Effector memory CD4-positive, alpha-beta T cell (primary cell): ENCODE measurements around the gene TUBB1.

Experiments
- DNase-seq, 3 donors: peaks; one replicate each; pipeline ENCODE4 v3.0.0-alpha.2; 2020
- H3K27ac ChIP-seq: 2 replicates; pipeline ENCODE4 v1.7.0; 2013; ENCODE audit warnings: mild to moderate bottlenecking, low read length, moderate library complexity; ENCODE audit not compliant: insufficient read depth, poor library complexity, severe bottlenecking
- H3K27me3 ChIP-seq: replicated peaks from 2 replicates; pipeline ENCODE4 v1.7.0; 2013; ENCODE audit warnings: mild to moderate bottlenecking, low read length; ENCODE audit not compliant: insufficient read depth, control insufficient read depth, poor library complexity, severe bottlenecking
- H3K36me3 ChIP-seq: 2 replicates; pipeline ENCODE4 v1.7.0; 2013; ENCODE audit warnings: mild to moderate bottlenecking, low read length, moderate library complexity; ENCODE audit not compliant: control insufficient read depth, insufficient read depth
- H3K4me1 ChIP-seq: 2 replicates; pipeline ENCODE4 v1.7.0; 2013; ENCODE audit warnings: low read length, mild to moderate bottlenecking; ENCODE audit not compliant: control insufficient read depth, insufficient read depth, poor library complexity, severe bottlenecking
- H3K4me3 ChIP-seq: 2 replicates; pipeline ENCODE4 v1.7.0; 2013; ENCODE audit warnings: low read length, low read depth, mild to moderate bottlenecking; ENCODE audit not compliant: insufficient read depth, poor library complexity, severe bottlenecking
- H3K9me3 ChIP-seq: 2 replicates; pipeline ENCODE4 v1.7.0; 2013; ENCODE audit warnings: mild to moderate bottlenecking, low read length, moderate library complexity; ENCODE audit not compliant: control insufficient read depth

The TUBB1 gene

DNA sequence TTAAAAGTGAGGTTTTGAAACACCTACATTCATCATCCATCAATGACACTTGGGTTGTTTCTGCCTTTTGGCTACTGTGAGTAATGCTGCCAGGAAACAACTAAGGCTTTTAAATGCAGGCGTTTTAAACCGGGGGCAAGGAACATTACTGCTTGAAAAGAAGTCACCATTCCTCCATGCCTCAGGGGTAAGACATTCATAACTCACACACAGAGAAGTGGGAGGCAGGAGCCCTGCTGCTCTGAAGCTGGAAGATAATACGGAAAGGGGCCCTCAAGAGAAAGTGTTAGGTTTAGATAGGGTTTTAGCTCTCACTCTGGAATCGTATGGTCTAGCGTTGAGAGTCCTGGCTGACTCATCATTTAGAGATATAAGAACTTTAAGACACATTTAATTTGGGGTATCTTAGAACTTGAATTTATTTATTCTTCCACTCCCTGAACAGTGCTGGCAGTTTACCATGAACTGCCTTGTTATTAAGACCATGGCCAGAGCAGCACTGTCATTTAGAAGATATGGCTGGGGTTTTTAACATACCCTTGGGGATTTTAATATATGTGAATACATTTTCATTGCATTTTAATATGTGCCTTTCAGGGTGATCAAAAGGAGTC, 1.8 kb downstream of the TUBB1 start:
- H3K27ac ChIP-seq: no peak overlapping the region

GRCh38 chr20:59022754-59023153, 3.5 kb downstream of the TUBB1 start:
- Histone ChIP-seq H3K4me3 (no peak overlapping the region), H3K27ac (no peak overlapping the region)

More for the DNA sequence above, 1.8 kb downstream of the TUBB1 start:
- H3K4me1 ChIP-seq: no peaks in the 10 kb centered on the region
- no peak overlapping the region for H3K4me3 ChIP-seq
- H3K9me3 ChIP-seq: no peaks in the 10 kb centered on the region
- H3K36me3 ChIP-seq: peaks cover 35% of the 10 kb centered on the region
- H3K27me3 ChIP-seq: no peaks in the 10 kb centered on the region
- no peak for DNase-seq

DNA sequence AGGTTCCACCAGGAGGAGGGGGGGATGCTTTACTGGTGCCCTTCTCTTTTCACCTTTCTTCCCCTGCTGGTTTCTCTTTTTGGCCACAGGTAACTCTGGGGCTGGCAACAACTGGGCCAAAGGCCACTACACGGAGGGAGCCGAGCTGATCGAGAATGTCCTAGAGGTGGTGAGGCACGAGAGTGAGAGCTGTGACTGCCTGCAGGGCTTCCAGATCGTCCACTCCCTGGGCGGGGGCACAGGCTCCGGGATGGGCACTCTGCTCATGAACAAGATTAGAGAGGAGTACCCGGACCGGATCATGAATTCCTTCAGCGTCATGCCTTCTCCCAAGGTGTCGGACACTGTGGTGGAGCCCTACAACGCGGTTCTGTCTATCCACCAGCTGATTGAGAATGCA, 4.4 kb downstream of the TUBB1 start:
- Histone ChIP-seq H3K4me3 (no peak overlapping the region), H3K27me3 (no peaks in the 10 kb centered on the region), H3K9me3 (no peaks in the 10 kb centered on the region), H3K36me3 (peaks cover 55% of the 10 kb centered on the region), H3K4me1 (peaks cover 2% of the 10 kb centered on the region), H3K27ac (no peak overlapping the region)
- no peak for DNase-seq

More at GRCh38 chr20:59022754-59023153, 3.5 kb downstream of the TUBB1 start:
- Histone ChIP-seq H3K4me1 (no peaks in the 10 kb centered on the region), H3K36me3 (peaks cover 51% of the 10 kb centered on the region), H3K9me3 (no peaks in the 10 kb centered on the region), H3K27me3 (no peaks in the 10 kb centered on the region)
- no peak for DNase-seq

- Histone ChIP-seq H3K27me3 (no peaks in the 10 kb centered on the region), H3K4me3 (no peak overlapping the region), H3K36me3 (peaks cover 56% of the 10 kb centered on the region), H3K4me1 (peaks cover 7% of the 10 kb centered on the region), H3K27ac (no peak overlapping the region), H3K9me3 (no peaks in the 10 kb centered on the region)
- no peak for DNase-seq
Observed at GRCh38 chr20:59024111-59024530, 4.9 kb downstream of the TUBB1 start.

DNA sequence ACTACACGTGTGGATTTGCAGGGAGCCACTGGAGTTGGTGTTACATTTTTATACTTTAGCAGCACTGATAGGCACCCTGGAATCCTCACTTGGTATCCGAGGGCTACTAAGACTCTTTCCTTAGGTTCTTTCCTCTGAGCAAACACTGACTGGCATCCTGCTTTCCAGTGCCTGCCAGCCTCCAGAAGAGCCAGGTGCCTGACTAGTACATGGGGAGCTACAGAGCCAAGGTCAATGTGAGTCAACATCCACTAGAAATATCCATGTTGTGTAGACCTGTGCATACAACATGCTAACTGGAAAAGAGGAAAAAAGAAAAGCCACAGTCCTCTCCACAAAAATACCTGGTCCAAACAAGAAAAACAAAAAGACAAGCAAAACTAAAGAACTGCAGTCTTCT, 5.9 kb downstream of the TUBB1 start:
- Histone ChIP-seq H3K4me3 (no peak overlapping the region), H3K4me1 (peaks cover 16% of the 10 kb centered on the region), H3K27ac (no peak overlapping the region), H3K36me3 (peaks cover 63% of the 10 kb centered on the region), H3K9me3 (no peaks in the 10 kb centered on the region), H3K27me3 (no peaks in the 10 kb centered on the region)
- no peak for DNase-seq

DNA sequence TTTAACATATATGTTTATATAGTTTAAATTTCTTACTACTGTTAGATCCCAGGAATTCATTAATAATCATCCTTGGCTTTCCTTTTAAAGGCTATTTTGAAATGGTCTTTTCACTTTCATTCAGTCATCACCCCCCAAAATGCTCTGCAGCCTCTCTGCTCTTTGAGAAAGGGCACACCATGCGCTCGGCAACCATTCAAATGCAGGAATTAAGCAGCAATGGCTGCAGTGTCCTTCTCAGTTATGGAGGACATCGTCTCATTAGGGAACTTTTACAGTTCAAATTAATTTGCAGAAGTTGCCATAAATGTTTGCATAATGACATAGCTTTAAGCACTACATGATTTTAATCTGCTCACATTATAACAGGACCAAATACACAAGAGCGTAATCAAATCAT, 6.3 kb downstream of the TUBB1 start:
- no peak for DNase-seq

GRCh38 chr20:59026904-59027740, 7.9 kb downstream of the TUBB1 start:
- Histone ChIP-seq H3K4me3 (no peak overlapping the region), H3K27me3 (no peaks in the 10 kb centered on the region), H3K27ac (no peak overlapping the region), H3K4me1 (peaks cover 24% of the 10 kb centered on the region), H3K9me3 (no peaks in the 10 kb centered on the region), H3K36me3 (peaks cover 63% of the 10 kb centered on the region)
- no peak for DNase-seq

More for the DNA sequence above, 6.3 kb downstream of the TUBB1 start:
- H3K4me3 ChIP-seq: no peak overlapping the region
- H3K27ac ChIP-seq: no peak overlapping the region
- peaks cover 63% of the 10 kb centered on the region for H3K36me3 ChIP-seq
- peaks cover 19% of the 10 kb centered on the region for H3K4me1 ChIP-seq
- H3K9me3 ChIP-seq: no peaks in the 10 kb centered on the region
- no peaks in the 10 kb centered on the region for H3K27me3 ChIP-seq

DNA sequence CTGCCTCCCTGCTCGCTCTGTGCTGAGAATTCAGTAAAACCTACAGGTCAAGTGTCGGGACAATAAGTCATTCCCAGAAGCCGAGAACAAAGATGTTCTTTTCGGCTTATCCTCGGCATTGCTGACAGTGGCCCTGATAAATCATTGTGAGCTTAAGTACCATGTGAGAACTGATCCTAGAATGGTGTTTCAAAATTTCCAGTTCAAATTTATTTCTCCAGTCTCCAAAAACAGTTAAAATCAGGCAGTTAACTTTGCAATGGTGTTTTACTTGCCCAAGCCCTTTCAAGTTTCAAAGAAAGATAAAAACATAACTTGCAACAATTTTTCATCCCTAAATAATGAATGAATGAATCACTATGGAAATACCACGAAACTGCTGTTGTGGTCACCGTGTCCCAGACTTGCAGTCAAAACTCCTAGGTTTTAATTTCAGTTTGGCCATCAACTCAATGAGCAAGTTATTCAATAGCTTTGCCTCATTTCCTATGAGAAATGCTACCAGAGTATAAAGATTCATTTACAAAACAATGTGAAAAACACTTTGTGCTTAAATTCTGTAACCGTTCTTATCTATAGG, 8.6 kb downstream of the TUBB1 start:
- Histone ChIP-seq H3K27ac (no peak overlapping the region), H3K9me3 (no peaks in the 10 kb centered on the region), H3K36me3 (peaks cover 60% of the 10 kb centered on the region), H3K4me1 (peaks cover 24% of the 10 kb centered on the region), H3K27me3 (no peaks in the 10 kb centered on the region), H3K4me3 (no peak overlapping the region)
- no peak for DNase-seq

DNA sequence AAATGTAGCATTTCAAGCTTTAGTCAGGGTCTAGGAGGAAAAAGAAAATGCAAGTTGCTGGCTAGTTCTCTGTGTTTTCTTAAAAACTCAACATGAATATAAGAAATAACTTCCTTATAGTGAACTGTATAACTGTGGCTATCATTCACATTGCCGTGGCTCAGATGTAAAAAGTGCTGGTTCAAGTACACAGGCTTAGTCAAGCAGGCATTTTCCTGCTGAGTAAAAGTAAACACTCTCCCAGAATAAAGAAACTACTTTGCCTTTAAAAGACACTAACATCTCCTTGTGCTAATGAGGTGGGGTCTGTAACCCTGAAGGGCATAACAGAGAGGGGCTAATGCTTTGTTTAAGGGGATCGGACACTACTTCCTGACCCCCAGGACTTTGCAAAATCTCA, 9.6 kb downstream of the TUBB1 start:
- Histone ChIP-seq H3K27ac (no peak overlapping the region), H3K9me3 (no peaks in the 10 kb centered on the region), H3K4me3 (no peak overlapping the region), H3K36me3 (peaks cover 50% of the 10 kb centered on the region), H3K4me1 (peaks cover 24% of the 10 kb centered on the region), H3K27me3 (no peaks in the 10 kb centered on the region)
- DNase-seq: no peak
